ENCODE measurements around the gene GABRR1. TPM values are rescaled to one million over a fixed set of nuclear protein-coding genes. Genes with fewer than 3 reads are reported as not detected.
A peak's percentile ranks its signal among the peaks of the same experiment; 100 is the strongest.

GABRR1 gene
- total RNA-seq, 1 donor from 2014 or later = not detected

DNA sequence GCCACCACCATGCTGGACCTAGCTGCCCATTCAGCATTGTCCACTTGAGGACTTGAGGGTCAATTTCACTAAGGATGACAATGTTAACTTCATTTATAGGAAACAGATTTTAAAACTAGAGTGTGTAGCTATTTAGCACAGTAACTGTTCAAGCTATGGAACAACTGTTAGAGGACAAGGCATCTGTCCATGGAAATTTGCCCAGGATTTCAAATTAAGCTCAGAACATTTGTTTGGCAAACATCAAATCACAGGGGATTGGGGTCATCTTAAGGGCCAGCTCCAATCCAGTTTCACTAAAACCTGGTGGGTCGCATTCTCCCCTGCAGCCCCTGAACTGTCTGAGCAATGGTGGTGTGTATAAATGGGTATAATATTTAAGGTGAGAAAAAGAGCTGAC, 36.2 kb downstream of the GABRR1 start:
- intact Hi-C loops (cut with DNase I) = no loop called here

GRCh38 chr6:89180112-89180511, 37.0 kb downstream of the GABRR1 start:
- Histone ChIP-seq H3K9me3 (no peaks in the 10 kb centered on the region), H3K4me3 (no peak overlapping the region), H3K4me1 (no peaks in the 10 kb centered on the region), H3K36me3 (no peaks in the 10 kb centered on the region), H3K27ac (no peak overlapping the region), H3K27me3 (no peaks in the 10 kb centered on the region)
- intact Hi-C loops (cut with DNase I) = no loop called here
- no peak for TF ChIP-seq CTCF (IDR thresholded peaks at IDR 0.05)
- no peak for DNase-seq (ENCODE audit: low spot score in 2 of 2)

More for the DNA sequence above, 36.2 kb downstream of the GABRR1 start:
- no peaks in the 10 kb centered on the region for H3K36me3 ChIP-seq
- no peak overlapping the region for H3K27ac ChIP-seq
- no peak overlapping the region for H3K4me3 ChIP-seq
- no peak for TF ChIP-seq CTCF (IDR thresholded peaks at IDR 0.05)
- no peaks in the 10 kb centered on the region for H3K9me3 ChIP-seq
- no peaks in the 10 kb centered on the region for H3K27me3 ChIP-seq
- no peaks in the 10 kb centered on the region for H3K4me1 ChIP-seq
- no peak for DNase-seq (ENCODE audit: low spot score in 2 of 2)

DNA sequence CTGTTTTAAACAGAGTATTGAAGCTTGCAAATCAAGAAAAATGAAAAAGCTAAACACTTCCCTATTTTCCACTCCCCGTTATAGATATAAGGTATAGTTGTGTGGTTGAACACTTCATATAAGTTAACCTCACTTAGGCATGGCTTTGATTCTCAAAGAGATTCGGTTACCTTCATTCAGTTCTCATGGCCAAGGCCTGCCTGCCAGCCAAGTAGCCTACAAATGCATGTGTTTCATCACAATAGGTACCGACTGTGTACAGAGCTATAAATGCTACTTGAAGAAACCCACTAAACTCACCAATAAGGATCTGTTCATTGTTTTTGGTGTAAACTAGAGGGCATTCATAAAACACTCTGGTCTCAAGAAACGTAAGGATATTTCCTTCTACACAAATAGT, 43.5 kb downstream of the GABRR1 start:
- DNase-seq (ENCODE audit: low spot score in 2 of 2) = no peak
- Histone ChIP-seq H3K27ac (no peak overlapping the region), H3K9me3 (no peaks in the 10 kb centered on the region), H3K36me3 (no peaks in the 10 kb centered on the region), H3K4me1 (no peaks in the 10 kb centered on the region), H3K4me3 (no peak overlapping the region), H3K27me3 (no peaks in the 10 kb centered on the region)
- intact Hi-C loops (cut with DNase I) = no loop called here
- no peak for TF ChIP-seq CTCF (IDR thresholded peaks at IDR 0.05)

- H3K4me3 ChIP-seq = no peak overlapping the region
- H3K9me3 ChIP-seq = no peaks in the 10 kb centered on the region
- no peaks in the 10 kb centered on the region for H3K27me3 ChIP-seq
- H3K27ac ChIP-seq = no peak overlapping the region
- no peak for DNase-seq (ENCODE audit: low spot score in 2 of 2)
- no peaks in the 10 kb centered on the region for H3K4me1 ChIP-seq
- H3K36me3 ChIP-seq = no peaks in the 10 kb centered on the region
- TF ChIP-seq CTCF (IDR thresholded peaks at IDR 0.05) = no peak
- intact Hi-C loops (cut with DNase I) = no loop called here
Measured at GRCh38 chr6:89172131-89172530, 45.0 kb downstream of the GABRR1 start.

DNA sequence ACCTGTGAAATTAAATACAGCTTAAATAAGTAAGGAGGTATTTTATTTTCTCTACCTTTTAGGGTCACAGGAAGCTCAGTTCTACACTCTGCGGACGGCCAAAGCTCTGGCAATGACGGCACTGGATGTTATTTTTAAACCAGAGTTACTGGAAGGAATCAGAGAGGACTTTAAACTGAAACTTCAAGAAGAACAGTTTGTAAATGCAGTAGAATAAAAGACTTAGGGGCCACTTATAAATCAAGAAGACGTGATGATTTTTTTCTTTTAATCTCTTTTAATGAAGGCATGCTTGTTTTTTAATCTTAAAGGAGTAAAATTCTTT, 55.1 kb downstream of the GABRR1 start:
- peak in 1 of 2 donors; percentile 80 for DNase-seq (ENCODE audit: low spot score in 2 of 2)
- Histone ChIP-seq H3K36me3 (peaks cover 9 to 36% of the 10 kb centered on the region in 2 donors), H3K27ac (peak overlapping the region; percentile 88 to 94), H3K9me3 (no peaks in the 10 kb centered on the region), H3K4me1 (peaks cover 5 to 19% of the 10 kb centered on the region in 2 donors), H3K4me3 (peak overlapping the region in 1 of 2 donors; percentile 47), H3K27me3 (no peaks in the 10 kb centered on the region)
- intact Hi-C loops (cut with DNase I) = loop anchor here (5.0 kb wide), 3 partner anchors 55 to 190 kb away; partner anchors contain the start of genes GABRR1, PNRC1 and UBE2J1
- TF ChIP-seq CTCF (IDR thresholded peaks at IDR 0.05) = no peak

Data from ascending aorta (tissue), 2 donors.